HG02610 (cell line): Measurements from ENCODE around the gene TMEM127.

Source experiments
- ATAC-seq: cut with Tn5 transposase; IDR thresholded peaks from one replicate; pipeline ENCODE4 v1.9.1; 2021; ENCODE audit warnings: mild to moderate bottlenecking, moderate library complexity; ENCODE audit not compliant: unreplicated experiment

The TMEM127 gene

DNA sequence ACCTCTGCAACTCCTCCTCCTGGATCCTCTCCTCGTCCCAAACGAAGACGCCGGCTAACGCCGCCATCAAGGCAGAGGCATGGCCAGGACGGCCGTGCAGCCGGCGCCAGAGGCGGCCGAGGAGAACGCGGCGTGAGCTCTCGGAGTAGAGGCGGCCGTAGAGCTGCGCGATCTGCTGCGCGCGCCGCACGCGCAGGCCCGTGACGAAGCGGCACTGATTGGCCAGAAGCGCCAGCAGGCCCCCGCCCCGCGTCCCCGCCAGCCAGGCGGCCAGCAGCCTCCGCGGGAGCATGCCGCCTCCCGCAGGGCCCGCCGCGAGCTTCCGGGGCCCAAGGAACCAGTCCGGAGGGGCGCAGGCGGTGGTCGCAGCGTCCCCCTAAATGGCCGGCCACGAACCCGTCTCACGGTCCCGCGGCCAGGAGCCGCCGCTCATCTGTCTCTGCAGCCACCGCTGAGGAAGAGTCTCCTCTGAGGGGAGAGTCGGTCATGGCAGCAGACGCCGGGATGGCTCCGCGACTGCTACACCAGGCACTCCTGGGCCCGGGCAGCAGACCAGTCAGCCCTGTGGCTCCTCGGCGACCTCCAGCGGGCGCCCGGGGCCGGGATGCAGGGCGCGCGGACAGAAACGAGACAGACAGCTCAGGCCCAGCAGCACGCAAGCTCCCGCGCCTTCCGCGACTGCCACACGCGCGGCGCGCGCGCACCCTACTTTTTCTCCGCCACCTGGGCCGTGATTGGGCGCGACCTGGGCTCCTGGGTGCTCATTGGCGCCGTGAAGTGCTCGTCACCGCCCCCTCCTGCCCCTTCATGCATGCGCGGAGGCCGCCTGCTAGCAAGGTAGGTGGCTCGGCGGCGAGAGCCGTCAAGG lies 57.4 kb downstream of the TMEM127 start, which contains the start of gene STARD7:
TSS of gene STARD7 (minus strand) at position 685 of the 868 bp plus-strand sequence. CDS start at position 292, 393 bp downstream.
- ATAC-seq = peak; percentile 89

DNA sequence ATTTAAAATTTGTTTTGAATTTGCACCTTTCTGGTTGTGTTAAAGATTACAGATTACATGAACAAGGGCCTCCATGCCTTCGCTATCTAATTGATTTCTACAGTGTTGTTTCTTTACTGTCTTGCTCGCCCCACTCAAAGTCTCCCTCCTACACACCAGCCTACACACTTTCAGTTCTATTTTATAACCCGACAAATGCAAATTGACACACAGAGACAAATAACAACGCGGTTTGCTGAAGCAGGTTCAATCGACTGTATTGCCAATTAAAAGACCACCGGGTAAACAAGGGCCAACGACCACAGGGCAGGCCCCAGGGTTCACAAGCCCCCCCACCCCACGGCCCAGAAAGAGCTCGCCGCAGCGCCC lies 58.0 kb downstream of the TMEM127 start:
- no peak for ATAC-seq

DNA sequence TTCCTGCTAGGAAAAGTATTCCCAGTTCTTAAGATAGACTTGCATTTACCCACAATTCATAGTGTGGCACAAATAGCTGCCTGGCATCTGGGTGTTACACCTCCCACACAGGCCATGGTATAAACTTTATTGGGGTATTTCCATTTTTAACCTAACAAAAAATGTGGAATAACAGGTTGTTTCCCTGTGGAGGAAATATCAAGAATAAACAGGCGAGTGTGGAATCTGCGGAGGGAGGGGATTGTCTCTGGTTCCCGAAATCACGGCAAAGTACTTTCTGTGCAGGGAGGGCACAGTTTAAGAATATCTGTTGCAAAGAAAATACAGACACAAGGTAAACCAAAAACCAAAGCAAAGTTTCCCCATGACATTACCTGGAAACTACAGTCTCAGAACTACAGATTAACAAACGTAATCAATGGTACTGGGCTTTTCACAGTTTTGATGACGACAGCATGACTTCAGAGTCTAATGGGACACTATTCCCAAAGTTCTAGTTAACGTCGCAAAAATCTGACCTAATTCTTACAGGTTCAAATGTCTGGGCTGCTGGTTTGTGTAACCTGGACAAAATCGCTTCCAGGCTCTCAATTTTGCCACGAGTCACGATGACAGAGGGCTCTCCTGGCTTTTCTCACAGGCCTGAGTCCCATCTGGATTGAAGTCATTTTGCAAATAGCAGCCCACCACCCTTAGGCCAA lies 58.6 kb downstream of the TMEM127 start:
- ATAC-seq = no peak

DNA sequence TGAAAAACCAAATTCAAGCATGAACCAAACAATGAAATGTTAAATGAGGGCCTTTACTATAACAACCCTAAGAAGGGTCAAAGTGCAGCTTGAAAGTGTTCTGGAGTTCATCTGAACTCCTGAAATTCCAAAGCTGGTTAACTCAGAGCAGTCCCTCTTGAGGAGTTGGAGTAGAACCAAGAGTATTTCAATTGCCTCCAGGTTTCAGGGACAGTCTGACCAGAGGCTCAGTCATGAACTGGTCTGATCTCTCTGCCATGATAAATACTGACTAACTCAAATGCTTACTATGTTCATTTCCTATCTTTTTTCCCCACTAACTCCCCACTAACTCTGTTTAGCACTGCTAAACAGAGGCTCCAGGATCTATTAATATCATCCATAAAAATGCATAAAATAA lies 59.9 kb downstream of the TMEM127 start:
- no peak for ATAC-seq

DNA sequence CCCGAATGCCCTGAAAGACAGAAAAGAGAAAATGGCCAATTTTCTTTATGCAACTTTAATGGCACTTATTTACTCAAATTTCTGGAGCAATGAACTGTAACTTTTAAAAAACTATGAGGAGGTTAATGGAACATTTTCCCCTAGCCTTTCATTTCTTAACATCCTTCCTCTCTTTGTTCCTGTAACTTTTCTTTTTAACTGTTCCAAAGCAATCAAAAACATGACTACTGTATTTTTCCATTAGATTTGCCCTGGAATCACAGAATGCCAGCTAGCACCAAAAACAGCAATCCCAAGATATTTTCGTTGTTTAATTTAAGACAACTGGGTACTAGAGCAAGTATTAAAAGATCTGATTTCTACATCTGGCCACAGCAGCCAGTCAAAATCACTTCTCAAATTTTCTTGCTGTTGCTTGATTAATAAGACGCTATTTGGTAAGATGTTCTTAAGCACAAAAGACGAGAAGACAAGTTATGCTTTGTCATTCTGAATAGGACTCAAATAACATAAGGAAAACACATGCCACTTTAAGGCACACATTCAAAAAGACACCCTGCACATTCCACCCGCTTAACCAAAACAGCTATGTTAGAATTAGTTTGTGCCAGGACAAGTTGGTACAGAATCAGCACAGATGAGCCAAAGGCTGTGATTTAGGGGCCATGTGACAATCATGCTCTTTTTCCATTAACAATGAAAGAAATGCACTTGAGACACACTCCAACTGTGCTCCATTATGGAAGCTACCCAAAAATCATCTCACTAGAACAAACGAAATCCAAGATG lies 60.8 kb downstream of the TMEM127 start:
- ATAC-seq = no peak

DNA sequence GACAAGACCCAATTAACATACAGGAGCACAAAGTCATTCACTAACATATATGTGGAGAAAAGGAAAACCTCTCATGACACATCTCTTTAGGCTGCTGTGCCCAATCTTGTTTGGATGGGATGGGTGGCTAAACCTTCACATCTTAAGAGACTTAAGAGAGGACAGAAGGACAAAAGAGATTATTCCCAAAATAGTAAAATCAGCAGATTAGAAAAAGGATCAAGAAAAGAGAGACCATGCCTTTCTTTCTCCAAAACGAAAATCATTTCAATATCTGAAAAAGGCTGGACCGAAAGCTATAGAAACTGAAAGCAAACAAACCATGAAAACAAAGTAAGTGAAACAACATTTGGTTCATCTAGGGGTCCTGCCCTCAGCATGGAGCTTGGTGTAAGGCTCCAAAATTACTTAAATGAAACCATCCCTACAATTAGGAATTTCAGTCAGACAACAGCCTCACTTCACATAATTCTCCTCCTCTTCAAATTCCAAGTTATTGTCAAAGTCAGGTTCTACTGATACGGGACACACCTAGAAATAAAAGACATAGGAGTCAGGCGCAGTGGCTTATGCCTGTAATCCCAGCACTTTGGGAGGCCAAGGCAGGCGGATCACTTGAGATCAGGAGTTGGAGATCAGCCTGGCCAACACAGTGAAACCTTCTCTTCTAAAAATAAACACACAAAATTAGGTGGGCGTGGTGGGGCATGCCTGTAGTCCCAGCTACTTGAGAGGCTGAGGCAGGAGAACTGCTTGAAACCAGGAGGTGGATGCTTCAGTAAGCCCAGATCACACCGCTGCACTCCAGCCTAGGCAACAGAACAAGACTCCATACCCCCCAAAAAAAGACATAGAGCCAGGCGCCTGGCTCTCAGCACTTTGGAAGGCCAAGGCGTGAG lies 62.4 kb downstream of the TMEM127 start:
- no peak for ATAC-seq

DNA sequence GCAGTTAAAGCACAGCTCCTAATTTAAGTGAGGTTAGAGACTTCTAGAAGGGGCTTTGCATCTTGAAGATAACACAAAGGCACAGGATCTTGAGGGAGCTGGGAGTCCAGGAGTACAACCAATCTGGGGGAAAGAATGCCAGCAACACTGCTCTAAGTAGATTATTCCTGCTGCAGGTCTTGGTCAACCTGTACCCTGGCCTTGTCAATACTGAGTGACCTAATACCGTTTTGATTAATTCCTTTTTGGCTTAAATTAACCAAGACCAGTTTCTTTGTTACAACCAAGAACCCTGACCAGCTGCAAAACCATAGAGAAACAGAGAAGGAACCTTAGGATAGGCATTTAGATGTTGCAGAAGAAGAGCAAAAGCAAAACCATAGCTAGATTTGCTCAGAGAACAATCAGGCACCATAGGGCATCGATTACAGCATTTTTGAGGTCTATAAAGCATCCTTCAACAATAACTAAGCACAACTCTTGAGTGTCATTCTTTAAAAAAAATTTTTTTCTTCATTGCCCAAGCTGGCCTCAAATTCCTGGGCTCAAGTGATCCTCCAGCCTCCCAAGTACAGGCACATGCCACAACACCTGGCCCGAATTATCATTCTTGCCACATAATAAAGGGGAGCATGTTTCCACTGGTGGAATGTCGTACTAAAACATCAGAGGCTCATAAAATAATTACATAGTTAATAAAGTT lies 63.5 kb downstream of the TMEM127 start:
- ATAC-seq = no peak

DNA sequence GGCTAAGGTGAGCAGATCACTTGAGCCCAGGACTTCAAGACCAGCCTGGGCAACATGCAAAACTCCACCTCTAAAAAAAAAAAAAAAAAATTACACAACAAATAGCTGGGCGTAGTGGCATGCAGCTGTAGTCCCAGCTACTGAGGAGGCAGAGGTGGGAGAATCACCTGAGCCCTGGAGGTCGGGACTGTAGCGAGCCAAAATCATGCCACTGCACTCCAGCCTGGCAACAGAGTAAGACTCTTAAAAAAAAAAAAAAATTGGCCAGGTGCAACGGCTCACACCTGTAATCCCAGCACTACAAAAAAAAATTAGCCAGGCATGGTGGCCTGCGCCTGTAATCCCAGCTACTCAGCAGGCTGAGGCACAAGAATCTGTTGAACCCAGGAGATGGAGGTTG lies 64.5 kb downstream of the TMEM127 start:
- ATAC-seq = no peak

DNA sequence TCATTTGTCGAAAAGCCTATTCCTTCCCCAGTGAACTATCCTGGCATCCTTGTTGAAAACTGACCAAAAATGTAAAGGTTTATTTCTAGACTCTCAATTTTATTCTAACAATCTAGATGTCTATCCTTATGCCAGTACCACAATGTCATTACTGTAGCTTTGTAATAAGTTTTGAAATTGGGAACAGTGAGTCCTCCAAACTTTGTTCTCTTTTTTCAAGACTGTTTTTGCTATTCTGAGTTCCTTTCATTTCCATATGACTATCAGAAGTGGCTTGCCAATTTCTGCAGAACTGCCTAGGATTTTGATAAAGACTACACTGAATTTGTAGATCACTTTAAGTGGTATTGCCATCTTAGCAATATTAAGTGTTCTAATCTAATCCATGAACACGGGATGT lies 66.9 kb downstream of the TMEM127 start:
- ATAC-seq = no peak
